Retina (tissue), 1 donor: ENCODE measurements around the gene INSYN2B.

ENCODE experiments used
- DNase-seq: peaks from one replicate; pipeline ENCODE4 v3.0.0-alpha.2; 2016

Gene INSYN2B

DNA sequence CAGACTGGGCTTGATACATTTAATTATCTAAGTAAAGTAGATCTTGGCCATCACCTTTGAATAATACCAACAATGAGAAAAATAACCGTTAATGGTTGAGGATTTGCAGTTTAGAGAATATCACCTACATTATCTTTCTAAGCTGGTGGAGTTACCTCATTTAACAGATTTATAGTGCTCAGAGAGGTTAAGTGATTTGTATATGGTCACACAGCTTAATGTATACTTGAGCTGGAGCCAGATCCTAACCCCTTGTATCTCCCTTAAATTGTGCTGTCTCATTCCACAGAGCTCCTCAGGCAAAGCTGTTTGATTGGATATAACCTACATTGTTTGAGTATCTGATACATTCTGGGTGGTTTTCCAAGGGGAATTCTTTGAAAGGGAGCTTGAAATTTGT, 57.8 kb downstream of the INSYN2B start:
- no peak for DNase-seq

- DNase-seq = no peak
Measured at GRCh38 chr5:169921949-169922348, 58.3 kb downstream of the INSYN2B start.

DNA sequence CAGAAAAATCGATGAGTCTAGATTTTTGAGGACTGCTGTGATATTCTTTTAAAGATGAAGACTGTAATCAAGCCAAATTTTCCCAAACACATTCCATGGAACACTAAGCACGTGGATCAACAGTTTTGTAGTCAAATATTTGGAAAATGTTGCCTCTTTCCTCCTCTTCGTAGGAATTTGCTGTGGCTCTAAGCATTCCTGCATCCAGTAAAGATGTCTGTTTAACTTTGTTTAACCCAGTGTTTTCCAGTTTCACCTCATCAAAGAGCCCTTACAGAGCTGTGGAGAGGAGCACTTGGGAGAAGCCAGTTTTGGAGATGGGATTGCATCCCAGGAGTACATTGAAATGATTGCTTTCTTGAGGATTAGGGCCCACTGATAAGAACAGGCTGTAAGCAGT, 58.9 kb downstream of the INSYN2B start:
- DNase-seq = no peak

GRCh38 chr5:169920474-169920873, 59.8 kb downstream of the INSYN2B start:
- no peak for DNase-seq

DNA sequence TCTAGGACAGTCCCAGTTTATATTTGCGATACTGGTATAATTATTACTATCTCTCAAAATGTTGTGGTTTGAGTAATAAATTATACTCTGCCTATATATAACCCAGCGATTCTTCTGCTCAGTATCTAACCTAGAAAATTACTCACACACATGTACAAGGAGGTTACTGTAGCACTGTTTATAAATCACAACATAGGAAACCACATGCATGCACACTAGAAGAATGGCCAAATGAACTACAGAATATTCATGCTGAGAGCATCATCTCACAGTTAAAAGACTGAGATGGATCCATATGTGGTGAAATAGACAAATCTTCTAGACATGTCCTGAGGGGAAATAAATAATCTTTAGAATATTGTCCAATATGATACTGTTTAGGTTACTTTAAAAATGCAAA, 62.1 kb downstream of the INSYN2B start:
- no peak for DNase-seq

DNA sequence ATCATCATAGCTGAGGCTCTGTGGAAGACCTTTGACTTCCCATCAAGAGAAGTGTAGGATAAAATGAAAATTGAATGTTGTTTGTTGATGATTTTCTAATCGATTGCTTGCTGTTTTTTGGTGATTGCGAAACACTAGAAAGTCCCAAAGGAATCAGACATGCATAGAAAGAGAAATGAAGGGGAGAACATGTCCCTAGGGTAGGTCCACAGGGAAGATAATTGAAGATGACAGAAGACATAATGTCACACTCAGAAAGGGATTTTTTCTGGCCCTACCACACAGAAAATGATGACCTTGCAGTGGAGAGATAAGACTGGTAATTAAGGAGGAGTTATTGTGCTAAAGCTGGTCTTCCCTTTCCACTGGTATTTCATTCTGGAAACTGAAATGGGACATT, 62.8 kb downstream of the INSYN2B start:
- DNase-seq = no peak

GRCh38 chr5:169914766-169915165, 65.5 kb downstream of the INSYN2B start:
- DNase-seq = no peak

GRCh38 chr5:169913479-169913878, 66.8 kb downstream of the INSYN2B start:
- no peak for DNase-seq

- no peak for DNase-seq
Measured at GRCh38 chr5:169911448-169912212, 68.7 kb downstream of the INSYN2B start.

DNA sequence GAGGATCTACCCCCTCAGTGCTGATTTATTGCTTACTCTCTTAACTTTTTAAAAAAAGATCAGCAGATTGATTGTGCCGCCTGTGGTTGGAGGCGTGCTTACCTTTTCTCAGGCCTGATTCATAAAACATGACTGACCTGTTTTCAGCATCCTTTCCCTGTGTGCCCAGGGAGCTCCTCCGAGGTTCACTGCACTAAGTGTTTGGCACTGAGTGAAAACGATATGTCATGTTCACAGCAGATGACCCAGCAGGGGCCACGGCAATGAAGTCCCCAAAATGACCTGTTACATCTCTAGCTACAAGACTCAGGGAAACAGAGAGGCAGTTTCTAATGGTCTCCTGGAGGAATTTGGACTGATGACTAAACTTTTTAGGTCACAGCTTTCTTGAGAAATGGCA, 69.9 kb downstream of the INSYN2B start:
- DNase-seq = peak; percentile 38

DNA sequence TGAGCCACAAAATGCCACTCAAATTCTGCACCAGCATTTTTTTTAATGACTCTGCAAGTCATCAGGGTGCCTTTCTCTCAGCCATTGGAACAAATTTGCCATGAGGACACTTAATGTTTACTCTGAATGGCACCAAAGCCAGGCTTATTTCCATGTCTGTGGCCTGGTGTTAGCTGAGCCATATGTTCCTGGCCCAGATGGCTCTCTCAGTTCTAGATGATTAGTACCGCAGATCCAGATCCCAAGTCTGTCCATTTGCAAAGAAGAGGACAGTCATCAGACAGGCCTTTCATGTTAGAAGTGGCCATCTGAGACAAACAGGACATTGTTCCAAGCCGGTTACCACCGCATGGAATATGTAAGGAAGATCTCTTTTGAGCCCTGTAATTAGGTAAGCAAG, 70.3 kb downstream of the INSYN2B start:
- no peak for DNase-seq

- DNase-seq = no peak
Measured at GRCh38 chr5:169908864-169909263, 71.4 kb downstream of the INSYN2B start.

DNA sequence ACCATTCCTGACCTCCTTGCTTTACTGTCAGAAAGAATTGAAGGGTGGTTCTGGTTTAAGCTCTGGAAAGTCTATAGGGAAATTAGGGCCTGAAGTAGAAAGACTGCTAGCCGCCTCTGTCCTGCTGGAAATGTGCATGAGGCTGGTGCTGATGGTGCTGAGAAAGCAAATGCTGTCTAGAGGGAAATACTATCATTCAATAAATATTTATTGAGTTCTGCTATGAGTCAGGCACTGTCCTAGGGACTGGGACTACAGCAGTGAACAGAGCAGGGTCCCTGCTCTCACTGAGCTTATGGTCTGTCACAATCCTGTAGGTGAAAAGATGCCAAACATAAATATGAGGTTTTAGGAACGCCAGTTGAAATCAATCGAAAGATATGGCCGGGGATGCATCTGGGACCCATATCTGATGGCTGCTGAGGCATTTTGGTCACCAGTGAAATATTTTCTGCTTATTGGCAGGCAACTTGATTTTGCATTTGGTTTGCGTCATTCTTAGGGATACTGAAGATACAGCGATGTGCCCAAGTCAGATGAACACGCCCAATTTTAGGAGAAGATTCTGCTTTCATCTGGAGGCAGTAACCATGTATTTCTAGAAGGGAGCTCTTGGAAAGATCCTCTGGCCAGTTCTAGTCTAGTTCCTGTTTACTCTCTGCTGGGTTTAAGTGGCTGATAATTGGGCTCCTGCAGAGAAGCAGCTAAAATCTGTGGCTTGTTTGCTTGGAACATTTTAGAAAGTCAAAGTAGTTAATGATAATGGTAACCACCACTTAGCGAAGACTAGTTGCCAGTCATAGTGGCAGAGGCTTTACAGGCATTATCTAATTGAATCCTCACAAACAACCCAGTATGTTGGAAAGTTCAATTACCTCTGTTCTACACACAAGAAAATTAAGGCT, 73.3 kb downstream of the INSYN2B start:
- DNase-seq = no peak

- DNase-seq = no peak
Measured at GRCh38 chr5:169905017-169905416, 75.3 kb downstream of the INSYN2B start.

DNA sequence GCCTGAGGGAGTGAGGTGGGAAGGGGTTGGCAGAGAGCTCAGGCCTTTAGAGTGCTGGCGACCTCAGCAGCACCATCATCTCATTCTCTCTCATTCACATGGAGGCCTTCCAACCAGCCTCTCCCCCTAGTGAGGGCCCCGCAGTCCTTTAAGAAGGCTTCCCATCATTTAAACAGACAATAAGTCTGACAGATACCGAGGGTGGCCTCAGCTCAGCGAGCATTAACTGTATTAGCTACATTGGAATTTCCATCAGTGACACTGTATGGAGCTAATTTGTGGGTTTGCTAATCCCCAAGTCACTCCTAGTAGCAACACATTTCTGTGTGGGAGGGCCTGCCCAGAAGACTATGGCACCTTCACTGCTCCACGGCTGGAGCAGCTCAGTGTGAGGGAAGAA, 75.8 kb downstream of the INSYN2B start:
- no peak for DNase-seq

DNA sequence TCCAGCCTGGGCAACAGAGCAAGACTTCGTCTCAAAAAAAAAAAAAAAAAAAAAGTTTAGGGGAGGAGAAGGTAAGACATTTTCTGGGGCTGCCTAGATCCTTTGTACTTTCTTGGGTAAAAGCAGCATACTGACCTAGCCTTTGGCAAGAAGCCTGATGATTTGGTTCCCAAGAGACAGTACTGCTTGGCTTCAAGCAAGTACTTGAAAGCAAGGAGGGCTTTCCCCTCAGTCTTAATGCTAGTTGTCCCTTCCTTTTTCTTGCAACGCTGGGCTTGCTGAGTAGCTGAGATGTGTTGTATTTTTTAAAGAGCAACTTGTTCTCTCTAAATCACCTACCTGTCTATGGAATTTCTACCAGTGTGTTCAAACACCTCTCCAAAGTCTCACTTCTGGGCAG, 76.2 kb downstream of the INSYN2B start:
- DNase-seq = no peak

DNA sequence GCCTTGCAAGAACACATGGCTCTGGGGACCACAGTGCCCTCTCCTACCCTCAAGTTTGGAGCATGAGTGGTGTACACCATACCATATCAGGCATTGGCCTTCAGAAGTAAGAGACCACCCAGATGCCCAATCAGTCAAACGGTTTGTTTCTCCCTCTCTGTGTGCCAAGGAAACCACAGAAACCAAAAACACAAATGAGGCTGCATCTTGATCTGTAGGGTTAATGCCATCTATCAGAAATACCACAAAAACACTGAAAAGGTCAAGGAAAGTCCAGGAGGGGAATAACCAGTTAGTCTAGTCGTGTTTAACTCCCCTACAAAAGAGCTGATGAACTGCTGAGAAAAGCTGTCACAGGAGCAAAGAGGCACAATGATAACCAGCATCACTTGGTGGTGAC, 78.4 kb downstream of the INSYN2B start:
- DNase-seq = no peak

- no peak for DNase-seq
Measured at GRCh38 chr5:169897481-169897880, 82.8 kb downstream of the INSYN2B start.

- DNase-seq = no peak
Measured at GRCh38 chr5:169895926-169896325, 84.4 kb downstream of the INSYN2B start.

- DNase-seq = no peak
Measured at GRCh38 chr5:169893571-169893970, 86.7 kb downstream of the INSYN2B start.

GRCh38 chr5:169893010-169893409, 87.3 kb downstream of the INSYN2B start:
- DNase-seq = no peak

GRCh38 chr5:169889572-169889971, 90.7 kb downstream of the INSYN2B start:
- DNase-seq = no peak

DNA sequence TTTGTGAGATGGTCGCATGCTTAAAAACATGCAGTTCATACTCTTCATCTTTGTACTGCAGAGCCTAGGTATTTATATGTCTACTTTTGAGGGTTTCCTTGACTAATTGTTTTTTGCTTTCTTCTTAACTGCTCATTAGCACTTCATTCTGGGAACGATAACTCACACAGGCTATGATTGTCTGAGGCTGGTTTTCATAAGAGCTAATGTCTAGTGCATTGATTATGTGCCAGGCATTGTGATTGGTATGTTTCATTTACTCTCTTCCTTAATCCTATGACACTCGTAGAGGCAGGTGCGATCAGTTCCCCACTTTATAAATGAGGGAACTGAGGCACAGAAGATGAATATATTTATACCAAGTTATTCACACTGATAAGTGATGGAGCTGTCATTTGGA, 93.6 kb downstream of the INSYN2B start:
- no peak for DNase-seq

GRCh38 chr5:169886033-169886432, 94.3 kb downstream of the INSYN2B start:
- no peak for DNase-seq
